Liver (tissue), 9 donors: ENCODE measurements around the gene GALK2. TPM values are rescaled to one million over a fixed set of nuclear protein-coding genes. Genes with fewer than 3 reads are reported as not detected.

ENCODE experiments used
- DNase-seq: peaks from one replicate; pipeline ENCODE4 v3.0.0-alpha.2; 2017; ENCODE audit warnings: low spot score
- H3K27ac ChIP-seq, 2 donors: one replicate each; pipeline ENCODE4 v1.7.0; 2013; ENCODE audit warnings: inconsistent platforms in 2 of 2, low read length in 2 of 2, control low read depth in 1 of 2, low read depth in 1 of 2, mild to moderate bottlenecking in 1 of 2
- H3K27me3 ChIP-seq, 4 donors: one replicate each; pipeline versions ENCODE4 v1.6.1 to v1.7.0; 2013; ENCODE audit warnings: low read length in 3 of 4, inconsistent platforms in 1 of 4, mild to moderate bottlenecking in 1 of 4, moderate library complexity in 1 of 4; ENCODE audit not compliant: control insufficient read depth in 4 of 4, insufficient read depth in 4 of 4
- H3K36me3 ChIP-seq, 4 donors: one replicate each; pipeline versions ENCODE4 v1.6.1 to v1.7.0; 2013; ENCODE audit warnings: low read length in 3 of 4, mild to moderate bottlenecking in 3 of 4, low read depth in 1 of 4, moderate library complexity in 1 of 4; ENCODE audit not compliant: control insufficient read depth in 4 of 4, insufficient read depth in 3 of 4
- H3K4me1 ChIP-seq, 4 donors: one replicate each; pipeline versions ENCODE4 v1.6.1 to v1.7.0; 2013; ENCODE audit warnings: low read length in 3 of 4, mild to moderate bottlenecking in 3 of 4, moderate library complexity in 1 of 4; ENCODE audit not compliant: control insufficient read depth in 4 of 4, insufficient read depth in 4 of 4
- H3K4me3 ChIP-seq, 3 donors: one replicate each; pipeline versions ENCODE4 v1.6.1 to v1.7.0; 2013; ENCODE audit warnings: low read length in 3 of 3, control low read depth in 1 of 3, low read depth in 1 of 3, mild to moderate bottlenecking in 1 of 3
- H3K9ac ChIP-seq, 2 donors: one replicate each; pipeline ENCODE4 v1.7.0; 2013; ENCODE audit warnings: low read length in 2 of 2, mild to moderate bottlenecking in 2 of 2, moderate library complexity in 2 of 2, control low read depth in 1 of 2, low read depth in 1 of 2
- H3K9me3 ChIP-seq, 4 donors: one replicate each; pipeline versions ENCODE4 v1.6.1 to v1.7.0; 2013; ENCODE audit warnings: low read length in 3 of 4; ENCODE audit not compliant: control insufficient read depth in 4 of 4
- ATF3 ChIP-seq: IDR thresholded peaks from 2 replicates; pipeline ENCODE4 v1.6.1; 2016; ENCODE audit warnings: antibody characterized with exemption
- CTCF ChIP-seq: fragments of 150-350 bp; IDR thresholded peaks from 2 replicates; pipeline ENCODE4 v1.5.1; 2017; ENCODE audit warnings: improper control_type of control experiment, low read depth, low read length; ENCODE audit not compliant: missing input control
- EGR1 ChIP-seq, 2 donors: IDR thresholded peaks; 2 replicates each; pipeline ENCODE4 v1.6.1; 2016 to 2018; ENCODE audit warnings: antibody characterized with exemption in 2 of 2, low read depth in 2 of 2
- FOXA1 ChIP-seq: IDR thresholded peaks from 2 replicates; pipeline ENCODE4 v1.6.1; 2016; ENCODE audit warnings: antibody characterized with exemption
- FOXA2 ChIP-seq: IDR thresholded peaks from 2 replicates; pipeline ENCODE4 v1.6.1; 2016; ENCODE audit warnings: antibody characterized with exemption
- GABPA ChIP-seq, 2 donors: IDR thresholded peaks in 1 of 2; conservative IDR thresholded peaks in 1 of 2; 2 replicates each; pipeline ENCODE4 v1.6.1; 2016; ENCODE audit warnings: antibody characterized with exemption in 2 of 2, mild to moderate bottlenecking in 1 of 2, moderate library complexity in 1 of 2
- HNF4A ChIP-seq, 2 donors: conservative IDR thresholded peaks; 2 replicates each; pipeline ENCODE4 v1.6.1; 2016; ENCODE audit warnings: antibody characterized with exemption in 2 of 2, mild to moderate bottlenecking in 2 of 2
- HNF4G ChIP-seq: IDR thresholded peaks from 2 replicates; pipeline ENCODE4 v1.6.1; 2016; ENCODE audit warnings: antibody characterized with exemption
- JUND ChIP-seq, 2 donors: IDR thresholded peaks; 2 replicates each; pipeline ENCODE4 v1.6.1; 2016; ENCODE audit warnings: antibody characterized with exemption in 2 of 2
- MAX ChIP-seq: IDR thresholded peaks from 2 replicates; pipeline ENCODE4 v1.6.1; 2016; ENCODE audit warnings: antibody characterized with exemption
- NR2F2 ChIP-seq: IDR thresholded peaks from 2 replicates; pipeline ENCODE4 v1.6.1; 2016; ENCODE audit warnings: antibody characterized with exemption
- REST ChIP-seq: IDR thresholded peaks from 2 replicates; pipeline ENCODE4 v1.6.1; 2016; ENCODE audit warnings: antibody characterized with exemption, mild to moderate bottlenecking
- RXRA ChIP-seq, 2 donors: IDR thresholded peaks; 2 replicates each; pipeline ENCODE4 v1.6.1; 2017 to 2018; ENCODE audit warnings: antibody characterized with exemption in 2 of 2, mild to moderate bottlenecking in 1 of 2
- SP1 ChIP-seq: IDR thresholded peaks from 2 replicates; pipeline ENCODE4 v1.6.1; 2018; ENCODE audit warnings: antibody characterized with exemption, mild to moderate bottlenecking
- TAF1 ChIP-seq: conservative IDR thresholded peaks from 2 replicates; pipeline ENCODE4 v1.6.1; 2016; ENCODE audit warnings: antibody characterized with exemption, mild to moderate bottlenecking
- YY1 ChIP-seq: IDR thresholded peaks from 2 replicates; pipeline ENCODE4 v1.6.1; 2016; ENCODE audit warnings: antibody characterized with exemption, mild to moderate bottlenecking
- ZBTB33 ChIP-seq: IDR thresholded peaks from 2 replicates; pipeline ENCODE4 v1.6.1; 2016; ENCODE audit warnings: antibody characterized with exemption
- WGBS: extraction: QIAGEN DNeasy Blood & Tissue Kit; methylation state at CpG from one replicate; pipeline ENCODE4 v1.1.7; 2013; 5-methylcytosine and 5-hydroxymethylcytosine counted together
- polyA plus RNA-seq, 2 donors: library from polyadenylated mRNA; stranded (reverse) in 1 of 2; unstranded in 1 of 2; fragments of 200-250 nt in 1 of 2; fragments of >200 nt in 1 of 2; fragmentation: Nextera tagmentation in 1 of 2; extraction: Ambion mirVana in 1 of 2; gene quantifications; one replicate each; pipeline versions ENCODE4 v1.2.1 to v1.2.3, GENCODE V29; 2013 to 2015
- total RNA-seq, 2 donors: library from RNA; depleted of rRNA; stranded (reverse); fragments of >200 nt; gene quantifications; one replicate each; pipeline ENCODE4 v1.2.3, GENCODE V29; 2014
- donor health status: healthy.
- donor health status: healthy.
- donor health status: healthy.
- donor health status: healthy.
- donor health status: healthy.

GALK2 gene
- total and polyA plus RNA-seq, 4 donors, result 18.1 to 57.0 (median 24.5) TPM

GRCh38 chr15:49309889-49310288 is 139.8 kb downstream of the GALK2 start:
- Histone ChIP-seq H3K4me1 (no peaks in the 10 kb centered on the region), H3K27me3 (no peaks in the 10 kb centered on the region), H3K27ac (no peak overlapping the region), H3K4me3 (no peak overlapping the region), H3K36me3 (peaks cover 0 to 4% (median 3%) of the 10 kb centered on the region in 4 donors), H3K9ac (no peak overlapping the region), H3K9me3 (no peaks in the 10 kb centered on the region)
- DNase-seq, result no peak
- no peak for TF ChIP-seq RXRA (IDR thresholded peaks at IDR 0.05)

GRCh38 chr15:49313650-49314049 is 143.6 kb downstream of the GALK2 start:
- Histone ChIP-seq H3K4me1 (no peaks in the 10 kb centered on the region), H3K36me3 (peaks cover 0 to 3% (median 2%) of the 10 kb centered on the region in 4 donors), H3K9me3 (no peaks in the 10 kb centered on the region), H3K27me3 (no peaks in the 10 kb centered on the region), H3K27ac (no peak overlapping the region), H3K9ac (no peak overlapping the region), H3K4me3 (no peak overlapping the region)
- TF ChIP-seq SP1, result no peak
- no peak for TF ChIP-seq ATF3
- TF ChIP-seq JUND (IDR thresholded peaks at IDR 0.05), result no peak
- TF ChIP-seq EGR1 (IDR thresholded peaks at IDR 0.05; ENCODE audit: low read depth in 2 of 2), result no peak
- no peak for TF ChIP-seq RXRA (IDR thresholded peaks at IDR 0.05)
- TF ChIP-seq NR2F2, result no peak
- TF ChIP-seq HNF4A (conservative IDR thresholded peaks at IDR 0.05), result no peak
- TF ChIP-seq REST, result no peak
- TF ChIP-seq HNF4G, result no peak
- no peak for TF ChIP-seq TAF1
- no peak for DNase-seq
- 100% methylated on average over 1 of the region's 1 CpG for WGBS

DNA sequence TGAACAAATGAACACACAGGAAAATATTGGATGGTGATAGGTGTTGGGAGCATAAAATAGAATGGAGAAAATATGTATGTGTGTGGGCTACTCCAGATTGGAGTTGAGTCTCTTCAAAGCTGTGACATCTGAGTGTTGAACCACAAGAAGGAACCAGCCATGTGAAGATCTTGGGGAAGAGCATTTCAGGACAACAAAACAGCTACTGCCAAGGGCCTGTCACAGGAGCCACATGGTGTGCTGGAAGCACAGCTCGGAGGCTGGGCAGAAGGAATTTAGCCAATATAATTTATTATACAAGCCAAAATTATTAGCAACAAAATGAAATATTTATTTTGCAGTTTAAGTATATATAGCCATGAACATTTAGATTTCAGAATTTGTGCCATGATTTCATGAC is 144.7 kb downstream of the GALK2 start:
- no peak overlapping the region for H3K9ac ChIP-seq
- 89% methylated on average over 1 of the region's 1 CpG for WGBS
- no peak overlapping the region for H3K27ac ChIP-seq
- H3K4me1 ChIP-seq, result no peaks in the 10 kb centered on the region
- H3K36me3 ChIP-seq, result peaks cover 0 to 10% (median 2%) of the 10 kb centered on the region in 4 donors
- H3K4me3 ChIP-seq, result no peak overlapping the region
- no peaks in the 10 kb centered on the region for H3K27me3 ChIP-seq
- H3K9me3 ChIP-seq, result no peaks in the 10 kb centered on the region
- no peak for TF ChIP-seq HNF4A (conservative IDR thresholded peaks at IDR 0.05)
- DNase-seq, result no peak

DNA sequence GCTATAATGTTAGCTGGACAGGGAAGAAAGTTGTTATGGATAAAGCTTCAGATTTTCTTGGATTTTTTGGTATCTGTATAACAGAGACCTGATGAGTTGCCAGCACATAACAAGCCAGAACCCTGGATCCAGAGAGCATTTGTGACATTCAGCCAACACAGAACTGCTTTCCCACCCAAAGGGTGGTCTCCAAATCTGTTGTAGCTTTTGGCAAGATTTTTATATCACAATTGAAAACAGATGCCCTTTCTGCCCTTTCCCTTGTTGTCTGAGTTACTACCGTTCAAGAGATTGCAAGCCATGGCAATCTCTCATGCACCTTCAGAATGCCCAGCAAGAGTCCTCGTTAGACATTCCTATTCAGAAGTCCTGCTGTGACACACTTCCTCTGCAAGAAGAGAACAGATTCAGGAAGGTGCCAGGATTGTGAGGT is 145.4 kb downstream of the GALK2 start:
- Histone ChIP-seq H3K9me3 (no peaks in the 10 kb centered on the region), H3K9ac (no peak overlapping the region), H3K36me3 (peaks cover 4 to 12% (median 8%) of the 10 kb centered on the region in 4 donors), H3K4me1 (no peaks in the 10 kb centered on the region), H3K27ac (no peak overlapping the region), H3K4me3 (no peak overlapping the region), H3K27me3 (no peaks in the 10 kb centered on the region)
- DNase-seq, result no peak
- WGBS, result 78% methylated on average over 2 of the region's 2 CpGs
- no peak for TF ChIP-seq CTCF
- TF ChIP-seq ZBTB33, result no peak
- TF ChIP-seq FOXA2, result no peak
- no peak for TF ChIP-seq ATF3
- TF ChIP-seq MAX, result no peak
- no peak for TF ChIP-seq YY1
- no peak for TF ChIP-seq HNF4A (conservative IDR thresholded peaks at IDR 0.05)
- no peak for TF ChIP-seq FOXA1
- no peak for TF ChIP-seq HNF4G
- no peak for TF ChIP-seq GABPA (IDR thresholded peaks at IDR 0.05 in 1 of 2, conservative IDR thresholded peaks at IDR 0.05 in 1 of 2)
- no peak for TF ChIP-seq JUND (IDR thresholded peaks at IDR 0.05)
